Posterior vena cava (tissue), 2 donors: ENCODE results near the gene NLK. TPM values are rescaled to one million over a fixed set of nuclear protein-coding genes. Genes with fewer than 3 reads are reported as not detected.
"Not testable (repeated sequence)": the region's sequence is repeated elsewhere in the genome, so short reads cannot be mapped to it uniquely, and the experiment has no call there.

ENCODE experiments used
- DNase-seq: peaks from one replicate; pipeline ENCODE4 v3.0.0-alpha.2; 2020; ENCODE audit warnings: low spot score
- intact Hi-C, 2 donors: fragments of 100-400 bp; cut with DNase I; formaldehyde crosslinking; loops; one replicate each; pipeline versions ENCODE4 v1.14.1 to v1.14.2; 2022 to 2023
- total RNA-seq, 2 donors: library from RNA; stranded (reverse); fragmentation: NEBNext Ultra II Directional; extraction: Animal tissue kit (Norgen Biotek cat#: 25700); gene quantifications; one replicate each; pipeline ENCODE4 v1.2.1, GENCODE V29; 2021
- donor health status: DM: yes; HTN: yes; CAD: no.
- donor health status: DM: yes; HTN: yes; CAD: no.

The NLK gene
- total RNA-seq, 2 donors from 2014 or later = 13.1 to 13.6 TPM

DNA sequence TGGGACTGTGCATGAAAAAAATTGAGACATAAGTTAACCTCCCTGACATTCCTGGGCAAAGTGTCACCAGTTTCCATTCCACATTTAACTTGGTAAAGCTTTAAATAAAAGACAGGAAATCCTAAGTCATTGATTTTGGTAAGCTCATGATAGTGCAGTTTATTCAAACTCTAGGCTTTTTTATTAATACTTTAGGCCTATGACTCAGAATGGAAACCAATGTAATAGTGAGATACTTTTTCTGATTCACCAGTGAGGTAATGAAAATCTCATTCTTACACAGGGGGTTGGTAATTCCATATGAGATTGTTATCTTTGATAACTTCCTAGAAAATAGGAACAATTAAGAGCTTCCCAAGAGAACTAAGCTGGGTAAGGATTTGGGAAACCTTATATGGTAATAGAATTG, 91.1 kb downstream of the NLK start:
- DNase-seq = no peak
- intact Hi-C loops = no loop called here

DNA sequence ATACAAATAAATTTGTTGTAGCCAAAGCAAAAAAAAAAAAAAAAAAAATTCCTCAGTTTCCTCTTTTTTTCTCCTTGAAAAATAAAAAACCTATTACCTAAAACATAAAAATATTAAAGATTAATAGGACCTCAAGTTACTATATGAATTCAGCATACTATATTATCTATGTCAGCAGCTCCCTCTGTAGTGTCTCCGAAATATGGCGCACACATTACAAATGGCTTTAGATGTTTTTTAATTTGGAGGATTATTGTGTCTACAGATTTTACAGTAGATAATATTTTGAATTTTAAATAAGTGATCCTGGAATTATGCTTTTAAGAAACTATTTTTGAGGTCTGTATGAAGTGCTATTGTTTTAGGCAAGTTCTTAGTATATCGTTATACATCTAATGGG, 94.4 kb downstream of the NLK start:
- no peak for DNase-seq
- intact Hi-C loops = no loop called here

DNA sequence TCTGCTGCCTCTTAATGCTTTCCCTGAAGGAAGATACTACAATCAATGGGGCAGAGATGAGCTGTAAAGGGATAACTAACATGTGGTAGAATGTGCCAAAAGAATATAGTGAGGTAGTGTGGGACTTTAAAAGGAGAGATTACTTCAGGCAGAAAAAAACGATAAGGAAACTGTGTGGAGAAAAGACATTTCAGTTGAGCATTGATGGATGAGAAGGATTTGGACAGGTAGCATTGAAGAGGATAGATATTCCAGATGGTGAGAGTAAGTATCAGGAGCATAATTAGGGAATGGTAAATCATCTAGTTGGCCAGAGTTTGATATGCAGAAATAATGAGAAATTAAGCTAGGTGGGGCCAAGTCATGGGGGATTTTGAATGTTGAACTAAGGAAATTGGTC, 97.3 kb downstream of the NLK start:
- intact Hi-C loops = no loop called here
- DNase-seq = no peak

DNA sequence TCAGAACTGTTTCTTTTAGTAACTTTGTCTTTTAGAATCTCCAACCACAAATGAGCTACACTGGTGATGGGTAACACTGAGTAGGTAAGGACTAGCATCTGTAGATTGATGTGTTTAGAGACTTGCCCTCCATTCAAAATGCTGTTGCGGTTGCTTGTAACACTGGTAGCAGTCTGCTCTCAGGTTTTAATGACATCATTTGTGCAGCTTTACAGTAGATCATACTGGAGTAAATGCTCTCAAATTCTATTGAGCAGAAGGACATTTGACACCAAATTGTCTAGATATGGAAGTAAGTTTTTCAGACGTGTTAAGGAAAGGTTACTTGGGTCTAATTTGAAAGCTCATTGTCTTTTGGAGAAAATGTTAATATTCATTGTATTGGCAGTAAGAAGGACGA, 98.8 kb downstream of the NLK start:
- intact Hi-C loops = no loop called here

DNA sequence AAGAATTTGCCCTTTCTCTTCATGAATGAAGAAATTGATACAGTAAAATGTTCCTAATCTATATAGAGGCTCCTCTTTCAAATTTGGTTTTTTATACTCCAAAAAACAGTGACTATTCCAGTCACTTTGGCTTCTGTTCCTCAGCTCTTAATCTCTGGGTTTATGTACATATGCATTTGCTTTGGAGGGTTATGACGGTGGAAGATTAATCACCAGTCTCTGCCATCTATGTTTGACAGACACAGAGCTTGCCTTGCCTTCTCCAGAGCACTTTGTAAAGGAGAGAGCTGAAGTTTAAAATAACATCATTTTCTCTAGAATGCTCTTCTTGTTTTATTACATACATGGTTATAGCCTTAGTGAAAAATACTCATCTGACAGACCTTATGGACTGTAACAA, 99.3 kb downstream of the NLK start:
- intact Hi-C loops = no loop called here
- no peak for DNase-seq

More for the DNA sequence above, 98.8 kb downstream of the NLK start:
- DNase-seq = no peak

DNA sequence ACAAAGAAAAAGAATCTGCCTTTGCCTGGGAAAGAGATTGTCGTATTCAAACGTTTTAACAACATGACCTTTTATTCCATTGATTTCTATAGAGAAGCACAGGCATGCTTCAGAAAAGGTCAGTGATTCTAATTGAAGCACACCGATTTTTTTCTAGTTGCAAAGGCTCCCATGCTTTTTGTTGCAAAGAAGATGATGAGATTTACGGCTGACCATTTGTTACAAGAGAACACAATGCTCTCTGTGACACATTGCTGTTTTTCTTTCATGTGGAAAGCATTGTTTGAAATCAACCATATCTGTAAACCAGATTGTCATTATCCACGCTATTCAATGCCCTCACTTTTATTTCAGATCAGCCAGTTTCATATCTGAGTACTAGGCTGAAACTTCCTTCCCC, 99.8 kb downstream of the NLK start:
- DNase-seq = no peak
- intact Hi-C loops = no loop called here

DNA sequence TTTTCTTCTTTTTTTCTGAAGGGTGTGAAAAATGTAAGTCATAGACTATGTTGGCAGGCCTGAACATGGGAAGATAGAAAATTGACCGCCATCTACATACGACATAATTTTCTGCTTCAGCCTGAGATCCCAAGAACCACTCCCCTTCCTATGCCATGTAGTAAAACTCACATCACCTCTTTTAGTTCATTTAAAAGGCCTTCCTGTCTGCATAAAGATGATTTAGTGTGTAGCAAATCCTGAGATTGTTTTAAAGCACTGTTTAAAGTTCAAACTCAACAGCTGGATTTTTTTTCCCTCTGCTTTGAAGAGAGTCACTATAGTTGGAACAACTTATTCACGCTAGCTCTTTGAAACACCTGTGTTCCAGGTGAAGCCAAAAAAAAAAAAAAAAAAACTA, 101.5 kb downstream of the NLK start:
- DNase-seq = no peak
- intact Hi-C loops = no loop called here

DNA sequence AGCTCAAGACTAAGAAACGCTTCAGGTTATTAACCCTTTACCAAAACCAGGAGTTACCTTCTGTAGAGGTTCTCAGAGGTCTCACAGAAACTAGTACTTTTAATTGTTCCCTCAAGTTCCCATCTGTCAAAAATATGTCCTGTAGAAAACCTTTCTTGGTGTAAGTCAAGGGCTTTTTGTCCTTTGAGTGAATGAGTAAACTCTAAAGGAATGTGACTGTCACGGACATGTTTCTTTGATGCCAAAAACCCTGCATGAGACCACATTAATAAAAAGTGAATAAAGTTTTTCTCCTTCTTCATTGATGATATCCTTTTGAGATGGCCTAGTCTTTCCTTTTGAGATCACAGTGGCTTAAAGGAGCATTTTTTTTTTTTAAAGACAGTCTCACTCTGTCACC, 102.9 kb downstream of the NLK start:
- intact Hi-C loops = no loop called here
- no peak for DNase-seq

DNA sequence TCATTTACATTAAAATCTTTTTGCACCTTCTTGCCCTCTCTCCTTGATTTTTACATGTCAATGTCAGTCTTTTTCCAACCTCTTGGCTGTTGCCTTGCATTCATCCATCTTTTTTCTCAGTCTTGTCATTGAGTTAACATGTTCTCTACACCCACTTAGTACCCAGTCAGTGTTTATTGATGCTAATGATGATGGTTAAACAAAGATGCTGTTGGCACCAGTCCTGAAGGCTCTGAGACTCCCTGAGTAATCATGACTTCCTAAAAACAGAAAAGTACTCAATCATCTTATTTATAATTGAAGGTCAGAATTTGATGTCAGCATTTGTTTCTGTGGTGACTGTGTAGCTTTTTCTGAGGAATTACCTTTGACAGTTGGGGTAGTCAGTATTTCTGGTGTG, 104.5 kb downstream of the NLK start:
- intact Hi-C loops = no loop called here

DNA sequence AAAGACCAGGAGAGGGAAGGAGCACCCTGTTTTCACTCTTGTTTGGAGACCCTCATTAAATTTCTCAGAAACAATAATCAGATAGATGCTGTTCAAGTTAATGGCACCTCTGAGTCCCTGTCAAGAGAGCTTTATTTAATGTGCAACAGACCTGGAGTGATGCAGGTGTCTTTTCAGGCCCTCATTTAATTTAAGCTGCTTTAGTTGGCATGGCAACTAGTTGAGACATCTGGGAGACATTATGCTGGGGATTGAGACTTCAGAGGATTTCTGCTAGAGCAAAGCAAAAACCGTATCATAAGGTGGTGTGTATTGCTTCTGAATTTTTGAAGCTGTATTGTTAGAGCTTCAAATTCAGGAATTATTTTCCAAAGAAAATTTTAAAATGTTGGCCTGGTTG, 108.5 kb downstream of the NLK start:
- DNase-seq = no peak

More for the DNA sequence above, 104.5 kb downstream of the NLK start:
- no peak for DNase-seq

DNA sequence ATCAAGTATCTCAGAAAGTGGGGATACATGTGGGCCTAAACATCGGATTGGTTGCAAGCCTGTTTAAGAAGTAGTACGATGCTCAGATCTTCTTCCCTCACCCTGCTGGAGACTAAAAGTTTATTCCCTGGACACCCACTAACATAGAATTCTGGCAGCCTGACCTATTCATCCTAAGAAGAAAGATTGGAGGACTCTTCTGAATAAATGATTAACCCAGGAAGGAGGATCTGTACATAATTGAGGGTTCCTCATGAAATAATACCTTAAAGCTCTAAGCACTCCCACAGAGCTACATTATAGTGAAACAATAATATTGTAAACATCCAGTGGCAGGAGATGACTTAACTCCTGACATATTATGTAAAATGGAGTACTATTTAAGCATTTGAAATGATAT, 111.7 kb downstream of the NLK start:
- no peak for DNase-seq
- intact Hi-C loops = no loop called here

More for the DNA sequence above, 108.5 kb downstream of the NLK start:
- intact Hi-C loops = no loop called here

DNA sequence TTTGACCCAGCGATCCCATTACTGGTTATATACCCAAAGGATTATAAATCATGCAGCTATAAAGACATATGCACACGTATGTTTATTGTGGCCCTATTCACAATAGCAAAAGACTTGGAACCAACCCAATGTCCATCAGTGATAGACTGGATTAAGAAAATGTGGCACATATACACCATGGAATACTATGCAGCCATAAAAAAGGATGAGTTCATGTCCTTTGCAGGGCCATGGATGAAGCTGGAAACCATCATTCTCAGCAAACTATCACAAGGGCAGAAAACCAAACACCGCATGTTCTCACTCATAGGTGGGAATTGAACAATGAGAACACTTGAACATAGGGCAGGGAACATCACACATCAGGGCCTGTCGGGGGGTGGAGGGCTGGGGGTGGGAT, 112.9 kb downstream of the NLK start:
- intact Hi-C loops = not testable (repeated sequence)

DNA sequence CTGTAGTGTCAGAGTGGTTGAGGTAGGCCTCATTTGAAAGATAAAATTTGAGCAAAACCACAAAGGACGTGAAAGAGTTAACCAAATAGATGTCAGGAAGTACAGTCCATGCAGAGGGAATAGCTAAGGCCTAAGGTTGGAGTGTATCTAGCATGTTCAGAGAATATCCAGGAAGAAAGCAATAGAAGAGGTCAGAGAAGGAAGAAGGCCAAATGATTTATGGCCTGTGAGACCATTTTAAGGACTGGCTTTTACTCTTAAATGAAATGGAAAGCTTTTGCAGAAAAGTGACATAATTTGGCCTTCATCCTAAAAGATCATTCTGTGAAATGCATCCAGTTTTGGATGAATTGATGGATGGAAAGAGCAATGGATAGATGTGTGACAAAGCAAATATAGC, 116.5 kb downstream of the NLK start:
- intact Hi-C loops = no loop called here
- no peak for DNase-seq

More for the DNA sequence above, 112.9 kb downstream of the NLK start:
- DNase-seq = not testable (repeated sequence)

DNA sequence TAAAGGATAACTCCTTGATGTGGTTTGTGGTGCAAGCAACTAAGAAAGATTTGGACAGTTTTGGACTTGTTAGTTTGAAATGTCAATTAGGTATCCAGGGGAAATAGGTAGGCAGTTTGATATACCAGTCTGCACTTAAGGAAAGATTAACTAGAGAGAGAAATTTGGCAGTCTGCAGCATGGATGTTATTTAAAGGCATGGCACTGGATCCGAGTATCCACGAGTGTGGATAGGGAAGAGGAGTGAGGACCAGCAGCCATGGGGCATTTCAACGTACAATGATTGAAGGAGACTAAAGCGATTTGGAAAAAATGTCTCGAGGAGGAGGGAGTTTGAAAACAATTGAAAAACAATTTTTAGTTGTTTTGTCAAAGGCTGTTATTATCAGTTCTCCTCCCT, 117.4 kb downstream of the NLK start:
- DNase-seq = no peak
- intact Hi-C loops = no loop called here

DNA sequence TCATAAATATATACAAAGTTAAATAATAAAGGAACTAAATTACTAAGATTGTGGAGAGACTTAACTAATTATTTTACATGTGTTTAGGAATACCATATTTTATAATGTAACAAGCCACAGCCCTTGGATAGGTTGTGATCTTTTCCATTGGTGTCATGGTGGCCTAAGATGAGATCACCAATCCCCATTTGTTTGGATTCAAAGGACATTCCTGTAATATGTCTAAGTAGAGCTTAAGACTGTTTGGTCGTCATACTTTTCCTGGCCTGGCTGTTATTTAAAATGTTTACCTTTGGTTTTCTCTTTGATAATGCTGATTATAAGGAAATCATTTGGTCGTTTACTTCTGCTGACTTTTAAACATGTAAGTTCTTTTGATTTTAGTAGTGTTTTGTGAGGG, 118.1 kb downstream of the NLK start:
- intact Hi-C loops = no loop called here
- DNase-seq = no peak

DNA sequence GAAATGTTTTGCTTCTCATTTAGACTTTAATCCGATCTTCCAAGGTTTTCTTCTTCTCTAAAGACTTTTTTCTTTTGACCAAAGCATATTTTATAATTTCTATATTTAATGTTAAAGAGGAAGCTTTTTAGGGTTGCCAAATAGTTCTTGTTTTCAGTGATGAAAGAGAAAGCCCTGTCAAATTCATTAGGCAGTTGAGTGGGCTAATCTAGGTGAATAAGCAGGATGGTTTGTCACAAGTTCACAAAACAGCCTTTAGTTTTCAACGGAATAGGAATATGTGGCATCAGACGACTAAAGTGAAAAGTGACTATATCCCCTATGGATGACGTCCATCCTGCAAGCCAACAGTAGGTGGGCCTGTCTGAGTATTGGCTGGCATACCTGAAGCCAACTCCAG, 118.8 kb downstream of the NLK start:
- intact Hi-C loops = no loop called here

DNA sequence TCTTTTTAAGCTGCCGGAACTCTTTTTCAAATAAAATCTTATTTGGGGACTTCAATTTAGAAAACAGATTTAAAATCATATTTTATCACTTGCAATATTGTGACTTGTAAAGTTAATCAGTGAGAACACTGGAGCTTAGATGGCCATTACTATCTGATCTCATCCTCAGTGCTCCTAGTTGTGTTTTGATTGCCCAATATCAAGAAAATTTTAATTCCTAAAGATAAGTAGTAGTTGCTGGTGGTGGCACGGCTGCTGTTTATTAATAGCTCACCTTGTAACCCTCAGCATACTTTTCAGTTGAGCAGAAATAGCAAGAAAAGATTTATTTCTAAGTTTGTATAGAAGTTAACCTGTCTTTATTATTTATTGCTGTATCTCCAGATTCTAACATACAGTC, 124.0 kb downstream of the NLK start:
- no peak for DNase-seq
- intact Hi-C loops = no loop called here

More for the DNA sequence above, 118.8 kb downstream of the NLK start:
- DNase-seq = no peak

DNA sequence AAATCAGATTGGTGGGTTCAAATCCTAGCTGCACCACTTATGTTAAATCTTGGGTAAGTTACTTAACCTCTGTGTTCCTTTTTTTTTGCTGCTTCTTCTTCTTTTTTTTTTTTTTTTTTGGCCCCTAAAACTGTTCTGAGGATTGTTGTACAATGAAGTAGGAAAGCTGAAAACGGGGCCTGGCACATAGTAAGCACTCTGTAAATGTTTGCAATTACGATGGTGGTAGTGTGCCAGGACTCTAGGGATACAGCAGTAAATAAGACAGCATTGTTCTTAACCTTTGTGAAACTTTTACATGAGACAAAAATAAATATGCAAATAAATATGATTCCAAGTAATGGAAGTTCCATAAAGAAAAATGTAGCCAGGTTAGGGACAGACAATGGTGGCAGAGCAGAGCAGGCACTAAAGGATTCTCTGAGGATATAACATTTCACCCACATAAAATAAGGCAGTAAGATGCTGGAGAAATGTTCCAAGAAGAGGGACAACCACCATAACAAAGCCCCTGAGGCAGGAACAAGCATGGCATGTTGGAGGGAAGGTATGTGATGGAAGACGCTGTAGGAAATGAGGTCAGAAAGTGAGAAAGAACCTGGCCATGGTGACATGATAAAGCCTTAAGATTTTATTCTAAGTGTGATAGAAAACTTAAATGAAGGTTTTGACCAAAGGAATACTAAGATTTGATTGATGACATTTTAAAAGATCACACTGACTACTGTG, 127.3 kb downstream of the NLK start:
- no peak for DNase-seq
- intact Hi-C loops = loop anchor here in 1 of 2 donors (10.0 kb wide), 1 partner anchor 275 kb away; the partner anchor contains the start of gene LYRM9

DNA sequence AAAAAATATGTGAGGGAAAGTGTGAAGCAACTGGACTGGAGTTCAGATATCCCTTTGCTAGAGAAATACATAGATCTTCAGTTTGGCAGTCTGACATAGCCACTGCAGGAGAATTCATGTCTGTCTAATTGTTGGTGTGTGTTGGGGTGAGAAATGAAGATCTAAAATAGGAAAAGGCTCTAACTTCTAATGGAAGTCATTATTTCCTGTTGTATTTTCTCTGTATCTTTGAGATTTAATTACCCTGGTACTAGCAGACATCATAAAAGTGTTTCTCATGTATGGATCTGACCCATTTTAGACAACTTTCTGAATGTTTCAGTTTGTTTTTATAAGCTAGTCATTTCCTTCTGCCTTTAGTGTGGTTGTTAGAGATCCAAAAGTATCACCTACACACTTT, 128.3 kb downstream of the NLK start:
- DNase-seq = no peak
- intact Hi-C loops = loop anchor here in 1 of 2 donors (10.0 kb wide), 1 partner anchor 276 kb away; the partner anchor contains the start of gene LYRM9

DNA sequence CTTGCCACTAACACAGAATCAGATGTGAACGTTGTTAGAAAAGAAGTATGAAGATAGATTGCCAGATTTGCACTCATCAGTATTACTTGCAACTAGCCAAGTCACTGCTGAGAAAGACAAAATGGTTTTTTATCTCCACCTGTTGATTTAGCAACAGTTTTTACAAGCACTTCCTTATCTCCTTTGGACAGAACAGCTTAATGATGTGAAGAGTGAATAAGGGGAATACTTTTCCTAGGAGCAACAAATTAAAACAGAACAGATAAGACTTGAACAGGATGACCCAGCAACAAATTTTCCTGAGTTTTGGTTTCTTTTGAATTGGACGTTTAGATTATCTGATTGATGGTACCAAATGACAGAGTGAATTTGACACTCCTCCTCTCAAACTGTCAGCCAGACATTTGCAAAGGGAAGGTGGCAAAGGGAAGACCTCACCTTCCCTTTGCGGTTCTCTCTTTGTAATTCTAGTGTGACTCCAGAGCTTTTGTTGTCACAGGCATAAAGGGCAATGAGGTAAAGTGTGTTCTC, 130.6 kb downstream of the NLK start:
- intact Hi-C loops = loop anchor here in 1 of 2 donors (10.0 kb wide), 1 partner anchor 278 kb away; the partner anchor contains the start of gene LYRM9
- DNase-seq = no peak

DNA sequence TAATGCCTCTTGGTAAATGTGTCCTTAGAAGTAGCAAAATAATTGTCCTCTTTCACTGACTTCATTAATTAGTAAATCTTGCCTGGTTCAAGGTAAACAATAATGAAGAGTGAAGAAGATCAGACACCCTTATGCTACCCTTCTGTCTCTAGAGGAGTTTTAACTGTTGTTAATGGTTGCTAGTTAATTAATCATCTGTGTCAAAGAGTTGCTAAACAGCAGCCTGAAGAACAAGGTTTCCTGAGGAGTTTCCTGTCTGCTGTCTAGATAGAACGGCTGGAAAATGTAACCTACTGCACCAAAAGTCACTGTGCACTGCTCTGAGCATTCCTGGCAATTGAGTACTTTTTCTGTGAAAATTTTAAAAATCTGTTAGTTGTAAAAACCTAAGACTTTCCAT, 131.3 kb downstream of the NLK start:
- no peak for DNase-seq
- intact Hi-C loops = loop anchor here in 1 of 2 donors (10.0 kb wide), 1 partner anchor 279 kb away; the partner anchor contains the start of gene LYRM9
